Stimulated activated CD4-positive, alpha-beta T cell treated with anti-CD3 and anti-CD28 coated beads, TNF-alpha, amount 100 ng/mL, for 48 hours (primary cell): Measurements from ENCODE around the gene C16orf89.

ENCODE experiments used
- DNase-seq, 3 donors: peaks; one replicate each; pipeline ENCODE4 v3.0.0-alpha.2; 2020; ENCODE audit warnings: low read depth in 3 of 3

The C16orf89 gene

DNA sequence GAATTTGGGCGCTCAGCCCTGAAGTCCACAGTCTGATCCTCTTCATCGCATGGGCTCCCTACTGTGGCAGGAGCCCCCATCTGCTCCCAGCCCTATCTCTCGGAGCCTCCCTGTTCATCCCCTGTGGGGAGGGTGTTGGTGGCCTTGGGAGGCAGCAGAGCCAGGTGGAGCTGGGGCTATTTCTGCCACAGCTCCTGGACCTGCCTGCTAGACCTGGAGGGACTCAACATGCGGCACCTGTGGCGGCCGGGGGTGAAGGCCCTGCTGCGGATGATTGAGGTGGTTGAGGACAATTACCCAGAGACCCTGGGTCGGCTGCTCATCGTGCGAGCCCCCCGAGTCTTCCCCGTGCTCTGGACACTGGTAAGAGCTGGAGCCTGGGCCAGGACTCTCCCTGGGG, 62.5 kb downstream of the C16orf89 start:
- no peak for DNase-seq

- no peak for DNase-seq
Observed at GRCh38 chr16:5002699-5003143, 63.0 kb downstream of the C16orf89 start.

DNA sequence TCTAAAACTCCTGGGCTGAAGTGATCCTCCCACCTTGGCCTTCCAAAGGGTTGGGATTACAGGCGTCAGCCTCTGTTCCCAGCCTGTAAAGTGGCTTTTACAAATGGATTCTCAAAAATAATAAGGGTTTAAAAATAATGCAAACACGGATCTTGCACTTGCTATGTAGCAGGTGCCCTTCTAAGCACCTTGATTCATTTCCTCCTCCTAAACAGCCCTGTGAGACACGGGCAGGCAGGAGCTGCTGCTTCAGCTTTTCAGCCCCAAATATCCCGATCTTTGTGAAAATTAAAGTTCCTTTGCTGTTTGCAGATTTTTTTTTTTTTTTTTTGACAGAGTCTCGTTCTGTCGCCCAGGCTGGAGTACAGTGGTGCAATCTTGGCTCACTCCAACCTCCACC, 63.8 kb downstream of the C16orf89 start:
- DNase-seq, result no peak

GRCh38 chr16:5001571-5001970, 64.2 kb downstream of the C16orf89 start:
- no peak for DNase-seq

GRCh38 chr16:5000573-5001001, 65.2 kb downstream of the C16orf89 start:
- DNase-seq, result no peak

GRCh38 chr16:4994719-4995434, 70.9 kb downstream of the C16orf89 start:
- DNase-seq, result no peak
